ENCODE measurements around the gene CLDN7. TPM values are rescaled to one million over a fixed set of nuclear protein-coding genes. Genes with fewer than 3 reads are reported as not detected.

Gene CLDN7
- total RNA-seq, 3 donors from 2014 or later: 0.65 to 1.8 (median 1.7) TPM

GRCh38 chr17:7226721-7227710, 35.3 kb downstream of the CLDN7 start:
- DNase-seq (no peak), ATAC-seq (no peak)
- Mint-ChIP-seq H3K4me3 (no peak overlapping the region), H3K4me1 (ENCODE audit: low read depth) (peaks cover 12% of the 10 kb centered on the region), H3K9me3 (no peaks in the 10 kb centered on the region), H3K27me3 (ENCODE audit: low read depth) (no peaks in the 10 kb centered on the region), H3K36me3 (ENCODE audit: insufficient read depth) (peaks cover 29% of the 10 kb centered on the region)

DNA sequence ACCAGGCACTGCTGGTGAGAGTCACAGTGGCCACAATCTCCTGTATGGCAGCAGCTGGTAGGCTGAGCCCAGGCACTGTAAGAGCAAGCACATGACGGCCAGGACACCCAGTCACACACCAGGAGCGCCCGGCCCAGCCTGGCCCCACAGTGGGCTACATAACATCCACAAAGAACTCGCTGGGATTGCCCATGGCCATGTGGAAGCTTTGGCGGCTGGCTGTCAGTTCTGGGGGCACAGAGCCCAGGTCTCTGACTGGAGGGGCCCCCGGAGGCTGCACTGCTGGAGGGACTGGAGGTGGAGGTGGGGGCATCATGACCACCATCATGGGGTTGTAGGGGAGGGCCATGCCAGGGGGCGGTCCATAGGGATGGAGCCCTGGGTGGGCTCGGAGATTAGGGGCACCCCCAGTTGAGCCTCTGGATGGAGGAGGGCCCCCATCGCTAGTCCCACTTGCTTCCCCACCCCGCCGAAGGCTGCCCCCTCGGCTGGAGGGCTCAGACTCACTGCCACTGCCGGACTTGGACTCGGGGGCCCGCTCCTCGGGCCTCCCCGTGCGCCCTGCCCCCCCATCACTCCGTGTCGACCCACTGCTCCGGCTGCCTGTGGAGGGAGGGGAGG, 36.5 kb downstream of the CLDN7 start:
- Mint-ChIP-seq H3K9me3 (no peaks in the 10 kb centered on the region), H3K27me3 (ENCODE audit: low read depth) (no peaks in the 10 kb centered on the region), H3K4me3 (no peak overlapping the region), H3K4me1 (ENCODE audit: low read depth) (peaks cover 15% of the 10 kb centered on the region), H3K36me3 (ENCODE audit: insufficient read depth) (peaks cover 30% of the 10 kb centered on the region)
- no peak for DNase-seq
- no peak for ATAC-seq

DNA sequence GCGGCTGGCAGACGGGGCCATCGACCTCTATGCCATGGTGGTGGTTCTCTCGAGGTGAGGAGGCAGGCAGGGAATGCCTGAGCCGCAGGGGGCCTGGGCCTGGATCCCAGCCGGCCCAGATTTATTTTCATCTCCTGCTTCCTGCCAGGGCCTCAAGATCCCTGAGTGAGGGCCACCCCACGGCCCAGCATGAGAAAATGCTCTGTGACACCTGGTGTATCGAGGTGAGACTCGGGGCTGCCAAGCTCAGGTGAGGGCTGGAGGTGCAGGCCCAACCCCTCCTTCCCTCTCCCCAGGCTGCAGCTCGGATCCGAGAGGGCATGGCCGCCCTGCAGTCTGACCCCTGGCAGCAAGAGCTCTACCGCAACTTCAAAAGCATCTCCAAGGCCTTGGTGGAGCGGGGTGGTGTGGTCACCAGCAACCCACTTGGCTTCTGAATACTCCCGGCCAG, 37.6 kb downstream of the CLDN7 start:
- no peaks in the 10 kb centered on the region for H3K9me3 Mint-ChIP-seq
- H3K36me3 Mint-ChIP-seq (ENCODE audit: insufficient read depth): peaks cover 26% of the 10 kb centered on the region
- DNase-seq: no peak
- H3K27me3 Mint-ChIP-seq (ENCODE audit: low read depth): no peaks in the 10 kb centered on the region
- no peak for ATAC-seq
- H3K4me1 Mint-ChIP-seq (ENCODE audit: low read depth): peaks cover 20% of the 10 kb centered on the region
- H3K4me3 Mint-ChIP-seq: no peak overlapping the region

GRCh38 chr17:7224110-7224509, 38.2 kb downstream of the CLDN7 start:
- peaks cover 24% of the 10 kb centered on the region for H3K36me3 Mint-ChIP-seq (ENCODE audit: insufficient read depth)
- no peak overlapping the region for H3K4me3 Mint-ChIP-seq
- H3K9me3 Mint-ChIP-seq: no peaks in the 10 kb centered on the region
- H3K27me3 Mint-ChIP-seq (ENCODE audit: low read depth): no peaks in the 10 kb centered on the region
- DNase-seq (no peak), ATAC-seq (no peak)
- peaks cover 26% of the 10 kb centered on the region for H3K4me1 Mint-ChIP-seq (ENCODE audit: low read depth)

- no peak overlapping the region for H3K4me3 Mint-ChIP-seq
- no peak for ATAC-seq
- no peak for DNase-seq
- peaks cover 20% of the 10 kb centered on the region for H3K36me3 Mint-ChIP-seq (ENCODE audit: insufficient read depth)
- H3K9me3 Mint-ChIP-seq: no peaks in the 10 kb centered on the region
- H3K27me3 Mint-ChIP-seq (ENCODE audit: low read depth): no peaks in the 10 kb centered on the region
- peaks cover 32% of the 10 kb centered on the region for H3K4me1 Mint-ChIP-seq (ENCODE audit: low read depth)
These were observed 38.9 kb downstream of the CLDN7 start for GRCh38 chr17:7223375-7223774.

GRCh38 chr17:7222972-7223292, 39.3 kb downstream of the CLDN7 start:
- Mint-ChIP-seq H3K27me3 (ENCODE audit: low read depth) (no peaks in the 10 kb centered on the region), H3K4me1 (ENCODE audit: low read depth) (peaks cover 33% of the 10 kb centered on the region), H3K9me3 (no peaks in the 10 kb centered on the region), H3K36me3 (ENCODE audit: insufficient read depth) (peaks cover 17% of the 10 kb centered on the region), H3K4me3 (no peak overlapping the region)
- DNase-seq (no peak), ATAC-seq (no peak)

DNA sequence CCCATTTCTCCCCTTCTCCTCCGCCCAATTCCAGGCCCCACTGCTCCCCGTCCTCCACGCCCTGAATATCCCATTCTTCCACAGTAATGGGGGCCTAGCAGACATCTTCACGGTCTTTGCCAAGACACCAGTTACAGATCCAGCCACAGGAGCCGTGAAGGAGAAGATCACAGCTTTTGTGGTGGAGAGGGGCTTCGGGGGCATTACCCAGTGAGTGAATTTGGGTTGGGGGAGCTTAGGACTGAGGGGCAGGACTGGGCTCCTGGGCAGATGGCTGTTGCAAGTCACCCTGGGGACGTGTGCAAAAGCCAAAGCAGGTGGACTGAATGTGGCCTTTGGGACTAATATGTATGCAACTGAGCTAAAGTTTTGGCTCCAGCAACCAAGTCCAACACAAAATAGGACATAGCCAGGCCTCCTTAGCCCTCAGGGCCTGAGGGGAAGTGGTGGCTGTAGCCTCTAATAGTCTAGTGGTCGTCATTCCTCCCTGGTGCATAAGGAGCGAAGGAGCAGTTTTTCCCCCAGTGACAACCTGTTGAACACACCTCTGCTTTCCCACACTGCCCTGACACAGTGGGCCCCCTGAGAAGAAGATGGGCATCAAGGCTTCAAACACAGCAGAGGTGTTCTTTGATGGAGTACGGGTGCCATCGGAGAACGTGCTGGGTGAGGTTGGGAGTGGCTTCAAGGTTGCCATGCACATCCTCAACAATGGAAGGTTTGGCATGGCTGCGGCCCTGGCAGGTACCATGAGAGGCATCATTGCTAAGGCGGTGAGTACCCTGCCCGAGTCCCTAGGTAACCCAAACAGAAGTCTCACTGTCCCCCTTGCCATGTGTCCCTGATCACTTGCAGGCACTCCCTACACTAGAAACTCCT, 39.9 kb downstream of the CLDN7 start:
- no peak for ATAC-seq
- no peaks in the 10 kb centered on the region for H3K9me3 Mint-ChIP-seq
- peak overlapping the region; percentile 1 for H3K4me3 Mint-ChIP-seq
- no peak for DNase-seq
- peaks cover 36% of the 10 kb centered on the region for H3K4me1 Mint-ChIP-seq (ENCODE audit: low read depth)
- peaks cover 15% of the 10 kb centered on the region for H3K36me3 Mint-ChIP-seq (ENCODE audit: insufficient read depth)
- no peaks in the 10 kb centered on the region for H3K27me3 Mint-ChIP-seq (ENCODE audit: low read depth)

- H3K9me3 Mint-ChIP-seq: no peaks in the 10 kb centered on the region
- H3K27me3 Mint-ChIP-seq (ENCODE audit: low read depth): no peaks in the 10 kb centered on the region
- peaks cover 40% of the 10 kb centered on the region for H3K4me1 Mint-ChIP-seq (ENCODE audit: low read depth)
- ATAC-seq (no peak), DNase-seq (no peak)
- peak overlapping the region; percentile 94 for H3K4me3 Mint-ChIP-seq
- H3K36me3 Mint-ChIP-seq (ENCODE audit: insufficient read depth): peaks cover 15% of the 10 kb centered on the region
These were observed 40.8 kb downstream of the CLDN7 start for GRCh38 chr17:7221278-7222092.

- peak overlapping the region; percentile 94 for H3K4me3 Mint-ChIP-seq
- H3K27me3 Mint-ChIP-seq (ENCODE audit: low read depth): no peaks in the 10 kb centered on the region
- peaks cover 48% of the 10 kb centered on the region for H3K4me1 Mint-ChIP-seq (ENCODE audit: low read depth)
- ATAC-seq (peak; percentile 44), DNase-seq (peak; percentile 55)
- peaks cover 15% of the 10 kb centered on the region for H3K36me3 Mint-ChIP-seq (ENCODE audit: insufficient read depth)
- no peaks in the 10 kb centered on the region for H3K9me3 Mint-ChIP-seq
These were observed 41.5 kb downstream of the CLDN7 start for GRCh38 chr17:7220593-7221277.

GRCh38 chr17:7219812-7220592, 42.3 kb downstream of the CLDN7 start, which contains the start of the genes ACADVL and DLG4:
TSS of gene ACADVL (plus strand) at chr17:7219938. CDS start at chr17:7219985, 47 bp downstream.
TSS of gene DLG4 (minus strand) at chr17:7219836.
- Mint-ChIP-seq H3K4me1 (ENCODE audit: low read depth) (peaks cover 53% of the 10 kb centered on the region), H3K4me3 (peak within 1 kb of the TSS; percentile 94), H3K9me3 (no peaks in the 10 kb centered on the region), H3K36me3 (ENCODE audit: insufficient read depth) (peaks cover 12% of the 10 kb centered on the region), H3K27me3 (ENCODE audit: low read depth) (no peaks in the 10 kb centered on the region)
- DNase-seq (peak; percentile 73), ATAC-seq (peak; percentile 69 to 71)

- Mint-ChIP-seq H3K4me3 (peak overlapping the region; percentile 94), H3K4me1 (ENCODE audit: low read depth) (peaks cover 59% of the 10 kb centered on the region), H3K36me3 (ENCODE audit: insufficient read depth) (peaks cover 12% of the 10 kb centered on the region), H3K27me3 (ENCODE audit: low read depth) (no peaks in the 10 kb centered on the region), H3K9me3 (no peaks in the 10 kb centered on the region)
- DNase-seq (no peak), ATAC-seq (no peak)
These were observed 43.0 kb downstream of the CLDN7 start for GRCh38 chr17:7219229-7219811.

DNA sequence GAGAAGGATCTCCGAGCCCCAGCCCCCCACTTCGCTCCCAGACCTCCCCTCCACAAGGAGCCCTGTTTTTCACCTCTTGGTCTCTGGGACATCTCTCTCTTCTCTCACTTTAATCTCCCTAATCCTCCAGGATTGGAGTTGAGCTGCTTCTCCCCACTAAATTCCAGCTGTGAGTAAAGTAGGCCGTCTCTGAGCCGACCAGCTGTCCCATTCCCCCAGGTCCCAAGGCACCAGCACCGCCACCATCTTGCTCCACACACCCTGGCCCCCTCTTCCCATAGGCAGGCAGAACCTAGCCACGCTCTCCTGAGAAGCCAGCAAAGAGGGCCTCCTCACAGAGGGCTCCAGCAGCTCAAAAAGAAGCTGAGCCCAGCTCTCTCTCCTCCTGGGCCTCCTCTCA, 43.5 kb downstream of the CLDN7 start:
- Mint-ChIP-seq H3K27me3 (ENCODE audit: low read depth) (no peaks in the 10 kb centered on the region), H3K4me3 (peak overlapping the region; percentile 94)

More for the DNA sequence above, 43.5 kb downstream of the CLDN7 start:
- no peak for ATAC-seq
- no peak for DNase-seq
- H3K4me1 Mint-ChIP-seq (ENCODE audit: low read depth): peaks cover 65% of the 10 kb centered on the region
- peaks cover 8% of the 10 kb centered on the region for H3K36me3 Mint-ChIP-seq (ENCODE audit: insufficient read depth)
- H3K9me3 Mint-ChIP-seq: no peaks in the 10 kb centered on the region
